ENCODE measurements around the gene CYB5RL.
"Not testable (repeated sequence)": the region's sequence is repeated elsewhere in the genome, so short reads cannot be mapped to it uniquely, and the experiment has no call there.

The CYB5RL gene, protein sequence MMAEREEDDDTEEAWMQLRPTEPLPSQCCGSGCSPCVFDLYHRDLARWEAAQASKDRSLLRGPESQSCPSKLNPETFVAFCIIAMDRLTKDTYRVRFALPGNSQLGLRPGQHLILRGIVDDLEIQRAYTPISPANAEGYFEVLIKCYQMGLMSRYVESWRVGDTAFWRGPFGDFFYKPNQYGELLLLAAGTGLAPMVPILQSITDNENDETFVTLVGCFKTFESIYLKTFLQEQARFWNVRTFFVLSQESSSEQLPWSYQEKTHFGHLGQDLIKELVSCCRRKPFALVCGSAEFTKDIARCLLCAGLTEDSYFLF

DNA sequence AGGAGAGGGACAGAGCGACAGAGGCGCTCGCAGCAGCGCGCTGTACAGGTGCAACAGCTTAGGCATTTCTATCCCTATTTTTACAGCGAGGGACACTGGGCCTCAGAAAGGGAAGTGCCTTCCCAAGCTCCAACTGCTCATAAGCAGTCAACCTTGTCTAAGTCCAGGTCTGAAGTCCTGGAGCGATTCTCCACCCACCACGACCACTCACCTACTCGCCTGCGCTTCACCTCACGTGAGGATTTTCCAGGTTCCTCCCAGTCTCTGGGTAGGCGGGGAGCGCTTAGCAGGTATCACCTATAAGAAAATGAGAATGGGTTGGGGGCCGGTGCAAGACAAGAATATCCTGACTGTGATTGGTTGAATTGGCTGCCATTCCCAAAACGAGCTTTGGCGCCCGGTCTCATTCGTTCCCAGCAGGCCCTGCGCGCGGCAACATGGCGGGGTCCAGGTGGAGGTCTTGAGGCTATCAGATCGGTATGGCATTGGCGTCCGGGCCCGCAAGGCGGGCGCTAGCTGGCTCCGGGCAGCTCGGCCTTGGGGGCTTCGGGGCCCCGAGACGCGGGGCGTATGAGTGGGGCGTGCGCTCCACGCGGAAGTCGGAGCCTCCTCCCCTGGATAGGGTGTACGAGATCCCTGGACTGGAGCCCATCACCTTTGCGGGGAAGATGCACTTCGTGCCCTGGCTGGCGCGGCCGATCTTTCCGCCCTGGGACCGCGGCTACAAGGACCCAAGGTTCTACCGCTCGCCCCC, at the start of gene CYB5RL, which contains the start of gene MRPL37:
Gene CYB5RL (minus strand): TSS at position 266 of the 754 bp plus-strand sequence. CDS start 4,414 bp downstream, outside the sequence.
Gene MRPL37 (plus strand): TSS at position 403 of the 754 bp plus-strand sequence. CDS start 77 bp downstream, at position 480.
- peak; percentile 80 to 84 for DNase-seq (ENCODE audit: low read depth in 2 of 2)

DNA sequence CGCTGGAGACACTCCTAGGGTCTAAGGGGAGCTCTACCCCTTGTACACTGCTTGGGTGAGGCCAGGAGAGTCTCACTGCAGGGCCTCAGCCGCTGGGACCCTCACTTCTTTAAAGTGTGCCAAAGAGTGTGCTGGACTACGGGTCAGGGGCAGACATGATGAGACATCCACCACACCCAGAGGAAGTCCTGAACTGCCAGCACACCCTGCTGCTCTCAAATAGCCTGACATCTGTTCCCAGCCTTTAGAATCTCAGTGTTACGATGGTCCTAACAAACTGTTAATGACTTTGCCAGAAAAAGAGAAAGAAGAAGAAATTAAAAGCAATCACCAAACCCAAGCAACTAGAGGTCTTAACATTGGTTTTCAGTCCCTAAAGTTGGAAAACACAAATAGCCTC, 49.1 kb upstream of the CYB5RL start:
- DNase-seq (ENCODE audit: low read depth in 2 of 2) = no peak

DNA sequence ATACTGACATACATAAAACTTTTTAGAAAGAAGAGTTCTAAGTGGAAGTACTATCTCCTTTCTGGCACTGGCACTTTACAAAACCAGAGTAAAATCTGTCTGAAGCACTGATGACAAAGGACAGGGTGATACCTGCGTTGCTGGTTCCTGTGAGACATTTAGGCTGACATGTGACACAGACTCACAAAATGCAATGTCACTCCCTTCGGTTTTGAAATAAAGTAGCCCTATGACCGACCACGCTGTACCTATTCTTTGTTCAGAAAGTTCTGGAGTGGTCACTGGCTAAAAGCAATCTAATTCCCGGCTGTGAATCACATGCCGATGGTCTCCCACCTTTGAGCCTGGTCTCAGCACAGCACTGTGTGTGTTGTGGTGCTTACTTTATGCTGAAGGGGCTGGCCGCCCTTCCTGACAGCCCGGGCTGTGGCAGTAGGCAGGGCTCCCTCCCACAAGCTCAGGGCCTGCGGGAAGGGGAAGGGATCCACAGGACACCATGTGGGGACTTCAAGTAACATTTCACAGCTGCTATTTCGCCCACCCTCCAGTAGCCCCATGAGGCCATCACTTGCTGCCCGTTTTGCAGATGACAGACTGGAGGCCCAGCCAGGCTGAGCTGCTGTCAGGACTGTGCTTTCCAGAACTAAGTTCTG, 48.2 kb upstream of the CYB5RL start:
- DNase-seq (ENCODE audit: low read depth in 2 of 2) = no peak

DNA sequence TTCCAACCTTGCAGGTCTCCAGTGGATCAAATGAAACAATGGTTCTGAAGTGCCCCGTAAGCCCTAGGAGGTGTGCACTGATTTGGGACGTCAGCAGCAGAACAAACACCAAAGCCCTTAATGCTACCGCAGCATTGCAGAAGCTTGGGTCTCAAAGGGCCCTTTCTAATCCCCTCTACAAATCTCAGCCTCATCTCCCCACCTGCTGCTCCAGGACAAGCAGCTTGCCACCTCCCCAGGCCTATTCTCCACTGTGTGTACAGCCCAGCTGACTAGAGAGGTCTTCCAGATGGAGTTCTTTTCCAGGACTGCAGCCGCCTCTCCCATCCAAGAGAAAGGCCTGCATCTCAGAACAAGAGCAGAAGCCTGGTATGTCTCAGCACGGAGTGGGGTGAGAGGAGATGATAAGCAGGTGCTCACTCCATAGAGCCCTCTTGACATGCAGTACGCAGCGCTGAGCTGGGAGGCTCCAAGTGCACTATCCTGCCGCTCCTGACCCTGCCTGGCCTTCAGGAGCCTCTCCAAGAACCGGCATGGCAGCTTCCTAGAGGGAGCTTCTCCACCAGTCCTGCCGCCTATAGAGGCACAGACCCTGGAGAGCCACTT, 46.4 kb upstream of the CYB5RL start:
- DNase-seq (ENCODE audit: low read depth in 2 of 2) = no peak

DNA sequence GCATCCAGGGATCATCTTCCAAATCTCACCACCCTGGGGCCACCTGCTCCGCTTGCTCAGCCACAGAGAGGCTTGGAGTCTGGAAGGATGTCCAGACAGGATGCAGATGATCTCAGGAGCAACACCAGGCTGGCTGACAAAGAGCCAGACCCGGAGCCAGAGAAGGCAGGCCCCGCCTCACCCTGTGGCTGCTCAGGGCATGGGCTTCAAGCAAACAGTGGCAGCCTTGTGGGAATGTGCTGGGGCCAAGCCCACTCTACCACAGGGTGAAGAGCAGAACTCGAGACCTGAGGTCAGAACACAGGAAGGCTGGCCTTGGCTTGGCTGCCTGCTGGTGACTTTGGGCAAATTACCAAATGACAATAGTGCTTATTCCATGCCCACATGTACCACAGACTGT, 45.7 kb upstream of the CYB5RL start:
- DNase-seq (ENCODE audit: low read depth in 2 of 2) = no peak

DNA sequence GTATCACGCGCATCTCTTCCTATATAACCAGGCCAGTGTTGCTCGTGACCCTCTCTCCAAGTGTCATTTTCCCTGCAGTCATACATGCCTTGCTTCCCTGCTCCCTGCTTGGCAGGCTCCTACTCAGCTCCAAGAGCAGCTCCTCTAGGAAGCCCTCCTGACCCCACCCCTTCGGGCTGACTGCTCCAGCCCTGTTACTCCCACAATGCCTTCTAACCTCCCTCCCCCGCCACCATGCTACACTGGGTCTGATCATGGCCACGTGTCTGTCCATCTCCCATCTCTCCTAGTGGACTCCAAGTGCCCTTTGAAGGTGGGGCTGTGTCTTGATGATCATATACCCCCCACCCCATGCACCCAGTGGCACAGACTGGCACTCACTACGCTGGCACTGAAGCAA, 44.8 kb upstream of the CYB5RL start:
- no peak for DNase-seq (ENCODE audit: low read depth in 2 of 2)

DNA sequence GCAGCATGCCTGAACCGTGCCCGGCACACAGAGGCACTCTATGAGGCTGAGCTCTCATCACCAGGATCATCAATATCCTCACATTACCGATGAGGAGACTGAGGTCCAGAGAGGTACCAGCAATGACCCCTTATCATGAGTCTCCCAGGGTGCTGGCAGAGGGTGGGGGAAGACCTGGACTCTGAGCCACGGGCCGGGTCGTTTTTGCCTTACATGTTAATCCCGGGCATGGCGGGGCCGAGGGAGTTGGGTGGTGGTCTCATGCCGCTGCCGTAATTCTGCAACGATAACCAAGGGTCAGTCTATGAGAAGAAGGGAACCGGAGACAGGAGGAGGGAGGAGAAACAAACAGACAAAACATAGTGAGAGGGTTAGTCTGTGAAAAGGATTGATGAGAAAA, 43.2 kb upstream of the CYB5RL start:
- DNase-seq (ENCODE audit: low read depth in 2 of 2) = no peak

DNA sequence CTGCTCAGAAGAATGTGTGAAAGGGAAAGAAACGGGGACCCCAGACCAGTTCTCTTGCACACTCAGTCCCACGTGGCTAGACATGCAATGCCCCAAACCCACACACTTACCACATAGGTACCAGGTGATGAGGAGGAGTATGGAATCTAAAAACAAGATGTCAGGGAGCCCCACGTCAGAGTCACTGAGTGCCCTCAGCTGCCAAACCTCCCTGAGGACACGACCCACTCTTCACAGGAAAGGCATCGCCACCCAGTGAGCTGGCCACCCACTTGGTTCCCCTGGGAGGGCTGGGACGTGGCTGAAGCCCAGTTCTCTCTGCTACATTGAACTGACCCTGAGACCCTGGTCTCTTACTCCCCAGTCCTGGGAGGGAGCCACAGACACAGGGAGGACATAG, 41.5 kb upstream of the CYB5RL start:
- no peak for DNase-seq (ENCODE audit: low read depth in 2 of 2)

DNA sequence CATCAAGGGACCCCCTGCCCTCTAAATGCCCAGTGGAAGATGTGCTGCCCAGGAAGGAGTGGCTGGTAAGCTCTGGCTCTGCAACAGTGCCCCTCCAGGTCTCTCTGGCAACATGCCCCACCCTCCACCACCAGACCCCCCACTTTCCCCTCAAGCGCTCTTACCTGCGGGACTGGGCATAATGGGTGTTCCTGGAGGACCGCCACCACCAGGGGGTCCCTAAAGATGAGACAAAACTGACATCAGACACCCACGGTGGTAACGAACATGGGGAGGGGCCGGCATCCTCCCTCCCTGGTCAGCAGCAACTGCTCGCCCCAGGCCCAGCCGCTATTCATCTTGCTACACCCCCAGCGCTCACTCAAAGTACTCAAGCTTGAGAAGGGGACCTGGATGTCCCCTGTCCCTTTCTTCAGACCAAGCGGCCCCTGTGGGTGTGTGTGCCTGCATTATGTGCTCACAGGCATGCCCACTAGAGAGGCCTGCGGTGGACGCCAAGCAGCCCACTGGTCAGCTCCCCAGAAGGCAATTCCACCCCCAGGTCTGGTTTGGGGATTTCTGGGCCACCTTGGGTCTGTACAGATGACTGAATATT, 41.0 kb upstream of the CYB5RL start:
- DNase-seq (ENCODE audit: low read depth in 2 of 2) = no peak

DNA sequence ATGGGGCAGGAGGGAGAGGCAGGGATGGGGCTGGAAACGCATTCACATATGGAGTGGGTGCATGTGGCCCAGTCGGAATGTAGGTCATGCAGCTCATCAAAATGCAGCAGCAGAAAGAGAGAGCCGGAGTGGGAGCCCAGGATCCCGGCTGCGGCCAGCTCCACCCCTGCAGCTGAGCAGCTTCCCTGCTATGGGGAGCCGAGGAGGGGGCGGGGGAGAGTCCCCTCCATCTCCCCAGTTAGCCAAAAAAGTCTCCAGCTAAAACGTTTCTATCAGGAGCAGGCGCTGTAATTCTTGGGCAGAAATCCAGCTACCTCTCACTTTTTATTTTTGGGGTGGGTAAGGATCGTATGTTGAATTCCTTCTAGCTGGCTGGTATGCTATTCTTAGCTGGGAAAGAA, 39.8 kb upstream of the CYB5RL start:
- DNase-seq (ENCODE audit: low read depth in 2 of 2) = no peak

DNA sequence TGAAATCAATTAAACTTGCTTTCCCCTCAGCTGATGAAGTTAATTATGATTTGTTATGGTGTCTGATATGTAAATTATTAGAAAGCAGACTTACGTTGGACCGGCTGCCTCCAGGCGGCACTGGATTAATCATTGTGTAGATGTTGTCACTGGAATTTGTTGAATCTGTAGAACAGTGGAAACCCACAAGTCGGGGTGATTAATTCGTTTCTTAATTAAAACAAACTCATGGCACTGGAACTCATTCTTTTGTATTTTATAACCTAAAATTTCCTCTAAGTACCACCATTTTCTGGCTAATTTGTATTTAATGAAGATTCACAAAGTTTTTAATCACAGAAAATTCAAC, 39.2 kb upstream of the CYB5RL start:
- DNase-seq (ENCODE audit: low read depth in 2 of 2) = no peak

DNA sequence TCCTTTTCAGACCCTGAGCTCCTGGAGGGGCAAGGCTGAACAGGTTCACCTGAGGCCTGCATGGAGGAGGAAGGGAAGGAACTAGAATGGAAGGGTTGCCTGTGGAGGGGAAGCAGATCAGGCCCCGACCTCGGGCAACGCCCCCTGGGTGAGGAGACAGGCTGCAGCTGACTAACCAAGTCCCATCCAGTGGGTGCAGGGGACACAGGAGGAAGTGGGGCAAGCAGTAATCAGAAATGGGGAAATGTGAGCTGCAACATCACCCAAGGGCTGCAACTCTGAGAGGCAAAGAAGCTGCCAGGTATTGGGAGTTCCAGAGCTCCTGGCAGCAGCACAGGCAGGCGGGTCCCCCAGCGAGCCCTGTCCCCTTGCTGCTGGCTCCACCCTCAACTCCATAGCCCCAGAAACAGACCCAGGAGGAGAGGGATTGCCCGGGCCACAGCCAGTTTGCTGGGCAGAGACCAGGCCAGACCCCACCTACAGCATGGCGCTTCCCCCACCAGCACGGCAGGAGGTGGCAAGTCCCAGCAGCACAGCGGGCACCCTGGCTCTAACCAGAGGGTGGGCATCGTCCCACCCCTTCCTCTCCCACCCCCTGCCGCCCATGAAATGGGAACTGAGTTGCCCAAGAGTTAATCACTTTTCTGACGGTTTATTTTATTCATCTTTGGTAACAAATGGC, 38.7 kb upstream of the CYB5RL start:
- DNase-seq (ENCODE audit: low read depth in 2 of 2) = no peak

DNA sequence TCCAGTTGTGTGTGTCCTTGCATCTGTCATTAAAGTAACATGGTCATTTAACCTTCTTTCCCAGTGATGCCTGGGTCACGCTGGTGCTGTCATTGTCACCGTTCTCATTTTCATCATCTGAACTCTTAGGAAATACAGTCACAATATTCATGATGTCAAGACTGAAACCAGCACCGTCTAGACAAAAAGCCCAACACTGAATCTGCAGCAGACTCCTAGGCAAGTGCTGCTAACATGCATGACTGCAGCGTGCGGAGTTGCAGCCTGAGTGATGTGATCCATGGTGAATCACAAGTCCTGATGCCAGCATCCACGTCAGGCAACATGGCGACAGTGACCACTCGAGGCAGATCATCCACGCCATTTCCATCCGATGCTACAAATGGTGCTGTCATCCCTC, 37.8 kb upstream of the CYB5RL start:
- DNase-seq (ENCODE audit: low read depth in 2 of 2) = no peak

DNA sequence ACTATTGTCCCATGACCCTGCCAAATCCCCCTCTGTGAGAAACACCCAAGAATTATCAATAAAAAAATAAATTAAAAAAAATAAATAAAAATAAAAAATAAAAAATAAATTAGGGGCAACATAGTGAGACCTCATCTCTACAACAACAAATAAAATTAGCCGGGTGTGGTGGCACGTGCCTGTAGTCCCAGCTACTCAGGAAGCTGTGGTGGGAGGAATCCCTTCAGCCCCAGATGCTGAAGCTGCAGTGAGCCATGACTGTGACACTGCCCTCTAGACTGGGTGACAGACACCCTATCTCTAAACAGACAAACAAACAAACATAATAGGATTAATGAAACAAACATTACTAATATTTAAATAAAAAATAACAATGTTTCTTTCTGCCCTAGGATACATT, 34.5 kb upstream of the CYB5RL start:
- DNase-seq (ENCODE audit: low read depth in 2 of 2) = no peak

DNA sequence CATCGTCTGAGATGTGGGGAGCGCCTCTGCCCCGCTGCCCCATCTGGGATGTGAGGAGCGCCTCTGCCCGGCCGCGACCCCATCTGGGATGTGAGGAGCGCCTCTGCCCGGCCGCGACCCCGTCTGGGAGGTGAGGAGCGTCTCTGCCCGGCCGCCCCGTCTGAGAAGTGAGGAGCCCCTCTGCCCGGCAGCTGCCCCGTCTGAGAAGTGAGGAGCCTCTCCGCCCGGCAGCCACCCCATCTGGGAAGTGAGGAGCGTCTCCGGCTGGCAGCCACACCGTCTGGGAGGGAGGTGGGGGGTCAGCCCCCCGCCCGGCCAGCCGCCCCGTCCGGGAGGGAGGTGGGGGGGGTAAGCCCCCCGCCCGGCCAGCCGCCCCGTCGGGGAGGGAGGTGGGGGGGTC, 33.4 kb upstream of the CYB5RL start:
- DNase-seq (ENCODE audit: low read depth in 2 of 2) = not testable (repeated sequence)

DNA sequence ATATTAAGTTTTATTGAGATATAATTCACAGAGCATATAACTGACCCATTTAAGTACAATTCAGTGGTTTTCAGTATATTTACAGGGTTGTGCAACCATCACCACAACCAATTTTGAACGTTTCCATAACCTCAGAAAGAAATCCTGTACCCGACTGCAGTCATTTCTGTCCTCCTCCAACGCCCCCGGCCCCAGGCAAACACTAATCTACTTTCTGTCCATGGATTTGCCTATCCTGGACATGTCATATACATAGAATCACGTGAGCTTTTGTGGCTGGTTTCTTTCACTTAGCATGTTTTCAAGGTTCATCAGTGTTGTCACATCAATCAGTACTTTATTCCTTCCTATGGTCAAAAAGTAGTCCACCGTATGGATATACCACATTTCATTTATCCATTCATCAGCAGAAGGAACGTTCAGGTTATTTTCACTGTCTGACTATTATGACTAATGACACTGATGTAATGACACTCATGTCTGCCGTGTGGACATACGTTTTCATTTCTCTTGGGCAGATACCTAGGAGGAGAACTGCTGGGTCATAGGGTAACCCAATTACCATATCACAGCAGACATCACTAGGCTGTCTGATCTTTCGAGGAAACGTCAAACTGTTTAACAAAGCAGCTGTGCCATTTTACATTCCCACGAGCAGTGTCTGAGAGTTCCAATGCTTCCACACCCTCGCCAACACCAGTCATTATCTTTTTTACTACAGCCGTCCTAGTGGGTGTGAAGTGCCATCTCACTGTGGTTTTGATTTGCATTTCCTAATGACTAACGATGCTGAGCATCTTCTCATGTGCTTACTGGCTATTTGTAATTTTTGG, 30.9 kb upstream of the CYB5RL start:
- no peak for DNase-seq (ENCODE audit: low read depth in 2 of 2)

DNA sequence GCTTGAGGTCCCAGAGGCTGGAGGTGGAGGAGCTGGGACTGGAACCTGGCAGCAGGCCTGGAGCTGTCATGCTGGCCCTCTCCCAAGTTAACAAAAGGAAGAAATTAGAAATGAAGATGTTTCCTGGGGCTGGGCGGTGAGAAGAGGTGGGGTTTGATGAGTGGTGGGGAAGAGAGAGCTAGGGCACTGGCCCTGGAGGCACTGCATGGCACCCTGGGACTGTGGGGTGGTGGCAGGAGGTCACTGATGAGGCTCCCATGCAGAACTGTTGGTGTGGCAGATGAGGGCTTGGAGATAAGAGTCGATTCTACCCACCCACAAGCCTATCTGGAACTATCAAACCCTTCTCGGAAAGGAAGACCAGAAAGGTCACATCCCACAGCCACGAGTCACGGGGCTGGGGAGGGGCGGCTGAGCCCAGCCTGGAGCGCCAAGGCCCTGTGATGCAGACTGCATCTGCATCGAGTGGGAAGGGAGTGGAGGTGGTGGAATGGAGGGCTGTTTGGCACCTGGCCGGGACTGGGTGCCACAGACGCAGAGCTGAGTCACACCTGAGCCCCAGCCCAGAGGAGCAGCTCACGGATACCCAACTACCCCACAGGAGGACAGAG, 29.6 kb upstream of the CYB5RL start:
- no peak for DNase-seq (ENCODE audit: low read depth in 2 of 2)

DNA sequence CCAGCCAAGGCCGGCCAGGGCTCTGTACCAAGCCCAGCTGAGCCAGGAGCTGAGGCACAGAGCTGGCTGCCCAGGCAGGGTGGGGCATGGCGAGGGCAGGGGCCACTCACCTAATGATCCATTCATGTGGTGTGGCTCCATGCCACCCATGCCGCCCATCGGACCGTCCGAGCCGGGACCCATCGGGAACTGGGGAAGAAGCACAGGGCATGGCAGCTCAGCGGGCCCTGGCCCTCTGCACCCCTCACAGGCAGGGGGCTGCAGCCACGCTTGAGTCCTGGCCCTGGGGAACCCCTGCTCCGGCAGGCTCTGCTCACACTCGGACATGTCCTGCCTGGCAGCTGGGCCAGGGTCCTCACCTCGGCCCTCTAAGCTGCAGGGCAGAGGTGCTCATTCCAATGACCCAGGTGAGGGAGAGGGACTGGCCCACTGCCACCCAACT, 28.8 kb upstream of the CYB5RL start:
- no peak for DNase-seq (ENCODE audit: low read depth in 2 of 2)

DNA sequence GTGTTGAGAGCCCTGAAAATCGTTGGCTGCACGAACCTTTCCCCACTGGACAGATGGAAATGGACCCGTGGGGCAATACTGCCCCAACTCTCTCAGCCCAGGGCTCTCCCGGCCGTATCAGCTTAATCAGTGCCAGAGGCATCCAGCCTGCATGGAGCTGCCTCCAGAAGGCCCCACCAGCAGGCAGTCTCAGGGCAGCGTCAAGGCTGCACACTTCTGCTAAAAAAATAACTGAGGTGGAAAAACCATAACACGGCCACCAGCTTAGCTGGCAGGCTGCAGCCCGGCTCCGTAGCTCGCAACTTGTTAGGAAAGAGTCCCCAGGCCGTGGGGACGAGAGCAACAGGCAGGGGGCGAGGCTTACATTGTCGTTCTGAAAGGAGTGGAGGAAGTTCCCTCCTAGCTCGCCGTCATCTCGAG, 28.1 kb upstream of the CYB5RL start:
- DNase-seq (ENCODE audit: low read depth in 2 of 2) = no peak

DNA sequence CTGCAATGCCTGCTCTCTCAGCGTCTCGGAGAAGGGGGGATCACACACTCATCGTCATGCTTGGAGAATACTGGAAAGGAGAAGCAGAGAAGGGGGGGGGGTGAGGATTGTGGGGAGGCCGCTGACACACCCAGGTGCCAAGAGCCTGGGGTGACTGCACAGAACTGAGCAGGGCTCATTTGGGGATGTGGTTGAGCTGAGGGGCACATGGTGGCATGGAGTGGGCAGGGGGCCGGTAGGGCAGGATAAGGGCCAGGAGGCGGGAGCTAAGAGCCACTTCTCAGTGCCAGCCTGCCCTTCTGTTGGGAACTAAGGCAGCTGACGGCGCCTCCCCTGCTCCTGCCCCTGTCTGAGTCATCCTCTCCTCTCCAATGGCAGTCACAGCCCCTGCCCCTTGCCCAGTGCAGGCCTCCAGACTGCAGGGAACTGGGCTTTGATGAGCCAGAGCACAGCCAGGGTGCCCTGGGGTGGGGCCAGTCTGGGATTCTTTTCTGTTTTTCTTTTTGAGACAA, 27.3 kb upstream of the CYB5RL start:
- no peak for DNase-seq (ENCODE audit: low read depth in 2 of 2)
